ENCODE data around the gene TBC1D32. TPM values are rescaled to one million over a fixed set of nuclear protein-coding genes. Genes with fewer than 3 reads are reported as not detected.

TBC1D32 gene
- total and polyA plus RNA-seq, 2 experiments from 2014 or later = 4.7 to 9.0 TPM

DNA sequence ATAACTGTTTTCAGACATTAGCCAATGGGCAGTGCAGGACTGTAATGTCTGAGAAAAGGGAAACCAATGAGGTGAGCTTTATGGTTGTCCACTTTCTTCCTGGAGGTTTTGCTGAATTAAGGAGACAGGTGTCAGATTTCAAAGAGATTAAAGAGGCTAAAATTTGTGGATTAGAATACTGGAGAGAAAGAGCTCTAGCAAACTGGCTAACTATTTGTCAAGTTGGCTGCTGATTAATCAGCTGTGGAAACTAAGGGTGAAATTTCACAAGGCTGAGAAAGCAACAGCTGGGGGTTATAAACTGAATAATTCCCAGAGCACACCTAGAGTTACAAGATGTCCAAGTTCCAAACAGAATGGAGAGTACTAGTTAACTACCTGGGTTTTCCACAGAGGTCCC is 198.9 kb downstream of the TBC1D32 start:
- H3K4me2 ChIP-seq (ENCODE audit: unreplicated experiment) = no peak overlapping the region
- in situ Hi-C loops (cut with MboI) = no loop called here
- no peaks in the 10 kb centered on the region for H3K27me3 ChIP-seq (replicated peaks; ENCODE audit: insufficient read depth)
- no peak for TF ChIP-seq EZH2phosphoT487 (IDR thresholded peaks at IDR 0.05; ENCODE audit: insufficient read depth, low read depth)
- TF ChIP-seq EZH2 (IDR thresholded peaks at IDR 0.05; ENCODE audit: insufficient read depth, poor library complexity, severe bottlenecking) = no peak
- H3K79me2 ChIP-seq (ENCODE audit: insufficient read depth) = no peaks in the 10 kb centered on the region
- no peaks in the 10 kb centered on the region for H3K4me1 ChIP-seq (ENCODE audit: insufficient read depth)
- no peaks in the 10 kb centered on the region for H4K20me1 ChIP-seq (ENCODE audit: insufficient read depth)
- H2AFZ ChIP-seq = no peak overlapping the region
- H3K9me3 ChIP-seq (ENCODE audit: low read depth) = no peaks in the 10 kb centered on the region
- DNase-seq = no peak
- H3K4me3 ChIP-seq = no peak overlapping the region
- H3K36me3 ChIP-seq (ENCODE audit: low read depth) = no peaks in the 10 kb centered on the region
- no peaks in the 10 kb centered on the region for H3K9me2 ChIP-seq (ENCODE audit: insufficient read depth)
- no peak overlapping the region for H3K27ac ChIP-seq
- no peak overlapping the region for H3K9ac ChIP-seq
- H3F3A ChIP-seq (ENCODE audit: insufficient read depth) = no peaks in the 10 kb centered on the region

DNA sequence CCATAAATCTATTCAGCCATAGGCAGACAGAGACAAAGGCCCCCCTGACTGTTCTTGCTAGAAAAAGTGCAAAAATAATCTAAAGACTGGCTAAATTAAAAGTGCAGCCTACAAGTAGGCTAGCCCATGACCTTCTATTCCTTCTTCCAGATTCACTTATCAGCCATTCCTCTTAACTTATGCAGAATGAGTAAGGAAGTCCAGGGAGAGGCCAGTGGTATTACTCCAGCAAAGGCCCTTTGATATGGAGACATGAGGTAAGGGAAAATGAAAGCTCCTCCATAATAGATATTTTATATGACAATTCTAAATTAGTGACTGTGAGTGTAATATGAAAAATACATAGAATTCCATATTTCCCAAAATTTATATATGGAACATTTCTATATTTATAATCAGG is 199.4 kb downstream of the TBC1D32 start:
- Histone ChIP-seq H3K36me3 (ENCODE audit: low read depth) (no peaks in the 10 kb centered on the region), H2AFZ (no peak overlapping the region), H3K79me2 (ENCODE audit: insufficient read depth) (no peaks in the 10 kb centered on the region), H3K9me2 (ENCODE audit: insufficient read depth) (no peaks in the 10 kb centered on the region), H4K20me1 (ENCODE audit: insufficient read depth) (no peaks in the 10 kb centered on the region), H3K4me1 (ENCODE audit: insufficient read depth) (no peaks in the 10 kb centered on the region), H3K4me3 (no peak overlapping the region), H3K27me3 (replicated peaks; ENCODE audit: insufficient read depth) (no peaks in the 10 kb centered on the region), H3K9ac (no peak overlapping the region), H3K4me2 (ENCODE audit: unreplicated experiment) (no peak overlapping the region), H3F3A (ENCODE audit: insufficient read depth) (no peaks in the 10 kb centered on the region), H3K27ac (no peak overlapping the region), H3K9me3 (ENCODE audit: low read depth) (no peaks in the 10 kb centered on the region)
- in situ Hi-C loops (cut with MboI) = no loop called here
- DNase-seq = no peak
- TF ChIP-seq EZH2 (IDR thresholded peaks at IDR 0.05; ENCODE audit: insufficient read depth, poor library complexity, severe bottlenecking) = no peak
- TF ChIP-seq EZH2phosphoT487 (IDR thresholded peaks at IDR 0.05; ENCODE audit: insufficient read depth, low read depth) = no peak

- Histone ChIP-seq H2AFZ (no peak overlapping the region), H3K9me3 (ENCODE audit: low read depth) (peaks cover 7% of the 10 kb centered on the region), H3K27ac (no peak overlapping the region), H3K9me2 (ENCODE audit: insufficient read depth) (no peaks in the 10 kb centered on the region), H3F3A (ENCODE audit: insufficient read depth) (no peaks in the 10 kb centered on the region), H4K20me1 (ENCODE audit: insufficient read depth) (no peaks in the 10 kb centered on the region), H3K4me3 (no peak overlapping the region), H3K79me2 (ENCODE audit: insufficient read depth) (no peaks in the 10 kb centered on the region), H3K4me2 (ENCODE audit: unreplicated experiment) (no peak overlapping the region), H3K36me3 (ENCODE audit: low read depth) (peaks cover 14% of the 10 kb centered on the region; the same call in 1 of the 2 replicates), H3K9ac (no peak overlapping the region), H3K4me1 (ENCODE audit: insufficient read depth) (no peaks in the 10 kb centered on the region), H3K27me3 (replicated peaks; ENCODE audit: insufficient read depth) (no peaks in the 10 kb centered on the region)
- no peak for TF ChIP-seq EZH2phosphoT487 (IDR thresholded peaks at IDR 0.05; ENCODE audit: insufficient read depth, low read depth)
- no peak for TF ChIP-seq EZH2 (IDR thresholded peaks at IDR 0.05; ENCODE audit: insufficient read depth, poor library complexity, severe bottlenecking)
- DNase-seq = no peak
- in situ Hi-C loops (cut with MboI) = no loop called here
These were observed 209.7 kb downstream of the TBC1D32 start for GRCh38 chr6:121124600-121124999.

DNA sequence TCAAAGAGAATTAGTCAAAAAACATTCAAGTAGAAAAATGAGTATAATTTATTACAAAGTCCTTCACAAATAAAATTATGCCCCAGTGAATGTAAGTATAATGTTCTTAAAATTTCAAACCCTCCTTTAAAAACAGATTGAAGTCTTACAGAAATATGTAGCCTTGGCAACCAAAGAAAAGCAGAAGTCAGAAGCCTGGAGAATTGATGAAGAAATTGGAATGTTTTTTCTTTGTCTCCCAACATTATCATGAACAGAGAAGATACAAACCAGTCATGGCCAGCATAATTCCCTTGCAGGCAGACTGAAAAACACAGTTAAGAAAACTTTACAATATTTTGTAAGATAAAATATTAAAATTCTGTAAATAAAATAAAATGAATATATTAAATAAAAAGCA is 221.9 kb downstream of the TBC1D32 start:
- no peaks in the 10 kb centered on the region for H4K20me1 ChIP-seq (ENCODE audit: insufficient read depth)
- no peak overlapping the region for H3K4me2 ChIP-seq (ENCODE audit: unreplicated experiment)
- H3K4me1 ChIP-seq (ENCODE audit: insufficient read depth) = no peaks in the 10 kb centered on the region
- no peak overlapping the region for H2AFZ ChIP-seq
- no peaks in the 10 kb centered on the region for H3K9me3 ChIP-seq (ENCODE audit: low read depth)
- no peaks in the 10 kb centered on the region for H3K9me2 ChIP-seq (ENCODE audit: insufficient read depth)
- no peak overlapping the region for H3K27ac ChIP-seq
- no peaks in the 10 kb centered on the region for H3F3A ChIP-seq (ENCODE audit: insufficient read depth)
- TF ChIP-seq EZH2phosphoT487 (IDR thresholded peaks at IDR 0.05; ENCODE audit: insufficient read depth, low read depth) (no peak), EZH2 (IDR thresholded peaks at IDR 0.05; ENCODE audit: insufficient read depth, poor library complexity, severe bottlenecking) (no peak)
- no peaks in the 10 kb centered on the region for H3K27me3 ChIP-seq (replicated peaks; ENCODE audit: insufficient read depth)
- no peak for DNase-seq
- no peaks in the 10 kb centered on the region for H3K79me2 ChIP-seq (ENCODE audit: insufficient read depth)
- H3K4me3 ChIP-seq = no peak overlapping the region
- H3K36me3 ChIP-seq (ENCODE audit: low read depth) = no peaks in the 10 kb centered on the region
- no peak overlapping the region for H3K9ac ChIP-seq
- in situ Hi-C loops (cut with MboI) = no loop called here

- TF ChIP-seq EZH2phosphoT487 (IDR thresholded peaks at IDR 0.05; ENCODE audit: insufficient read depth, low read depth) (no peak), EZH2 (IDR thresholded peaks at IDR 0.05; ENCODE audit: insufficient read depth, poor library complexity, severe bottlenecking) (no peak)
These were observed 223.5 kb downstream of the TBC1D32 start for GRCh38 chr6:121110733-121111132.

More at GRCh38 chr6:121110733-121111132, 223.5 kb downstream of the TBC1D32 start:
- 84 to 85% methylated on average over 4 of the region's 4 CpGs for WGBS, 2 experiments (ENCODE audit: low coverage in 1 of 2, low lambda C conversion rate in 2 of 2, missing lambda C conversion rate in 2 of 2)
- no peak overlapping the region for H3K9ac ChIP-seq
- H3F3A ChIP-seq (ENCODE audit: insufficient read depth) = no peaks in the 10 kb centered on the region
- H3K36me3 ChIP-seq (ENCODE audit: low read depth) = no peaks in the 10 kb centered on the region
- H2AFZ ChIP-seq = no peak overlapping the region
- H3K4me3 ChIP-seq = no peak overlapping the region
- in situ Hi-C loops (cut with MboI) = no loop called here
- H3K4me1 ChIP-seq (ENCODE audit: insufficient read depth) = no peaks in the 10 kb centered on the region
- H3K4me2 ChIP-seq (ENCODE audit: unreplicated experiment) = no peak overlapping the region
- H3K27ac ChIP-seq = no peak overlapping the region
- H3K9me3 ChIP-seq (ENCODE audit: low read depth) = no peaks in the 10 kb centered on the region
- no peaks in the 10 kb centered on the region for H3K79me2 ChIP-seq (ENCODE audit: insufficient read depth)
- DNase-seq = no peak
- no peaks in the 10 kb centered on the region for H3K27me3 ChIP-seq (replicated peaks; ENCODE audit: insufficient read depth)
- H4K20me1 ChIP-seq (ENCODE audit: insufficient read depth) = no peaks in the 10 kb centered on the region
- H3K9me2 ChIP-seq (ENCODE audit: insufficient read depth) = no peaks in the 10 kb centered on the region

Data from GM23248 (cell line).